A204.1 (cell line): Measurements from ENCODE around the gene CPT1C.
"Not testable (repeated sequence)": the region's sequence is repeated elsewhere in the genome, so short reads cannot be mapped to it uniquely, and the experiment has no call there.

ENCODE experiments used
- FAIRE-seq: peaks from 2 replicates; lab custom pipeline; 2012; peaks lifted over from hg19 to GRCh38; lab: Jason Lieb, UNC

Gene CPT1C

GRCh38 chr19:49705919-49706318 lies 15.0 kb downstream of the CPT1C start:
- FAIRE-seq = no peak

GRCh38 chr19:49710372-49710951 lies 19.5 kb downstream of the CPT1C start:
- FAIRE-seq = no peak

GRCh38 chr19:49712397-49712859 lies 21.5 kb downstream of the CPT1C start:
- FAIRE-seq = no peak

GRCh38 chr19:49713236-49713845 lies 22.4 kb downstream of the CPT1C start:
- FAIRE-seq = no peak

- FAIRE-seq = no peak
Observed at GRCh38 chr19:49716154-49716553, 25.2 kb downstream of the CPT1C start.

GRCh38 chr19:49718511-49718910 lies 27.6 kb downstream of the CPT1C start:
- FAIRE-seq = peak; percentile 88

GRCh38 chr19:49718991-49719390 lies 28.1 kb downstream of the CPT1C start:
- no peak for FAIRE-seq

GRCh38 chr19:49719420-49719819 lies 28.5 kb downstream of the CPT1C start:
- FAIRE-seq = not testable (repeated sequence)

GRCh38 chr19:49727217-49728030 lies 36.5 kb downstream of the CPT1C start:
- FAIRE-seq = no peak

GRCh38 chr19:49730166-49730565 lies 39.2 kb downstream of the CPT1C start:
- FAIRE-seq = no peak

- no peak for FAIRE-seq
Observed at GRCh38 chr19:49738268-49738667, 47.4 kb downstream of the CPT1C start.

- no peak for FAIRE-seq
Observed at GRCh38 chr19:49739098-49739497, 48.2 kb downstream of the CPT1C start.

GRCh38 chr19:49739933-49740332 lies 49.0 kb downstream of the CPT1C start:
- no peak for FAIRE-seq

- FAIRE-seq = no peak
Observed at GRCh38 chr19:49741210-49741844, 50.4 kb downstream of the CPT1C start.

- no peak for FAIRE-seq
Observed at GRCh38 chr19:49744946-49745381, 54.0 kb downstream of the CPT1C start.

- no peak for FAIRE-seq
Observed at GRCh38 chr19:49746206-49746958, 55.5 kb downstream of the CPT1C start.

GRCh38 chr19:49749055-49749716 lies 58.3 kb downstream of the CPT1C start:
- no peak for FAIRE-seq

GRCh38 chr19:49749771-49750170 lies 58.9 kb downstream of the CPT1C start:
- FAIRE-seq = no peak

- FAIRE-seq = no peak
Observed at GRCh38 chr19:49752701-49753100, 61.8 kb downstream of the CPT1C start.

- FAIRE-seq = no peak
Observed at GRCh38 chr19:49755956-49756355, 65.0 kb downstream of the CPT1C start.

- FAIRE-seq = peak; percentile 91
Observed at GRCh38 chr19:49758292-49758691, 67.4 kb downstream of the CPT1C start.

- FAIRE-seq = no peak
Observed at GRCh38 chr19:49761249-49761624, 70.3 kb downstream of the CPT1C start.
